ENCODE data around the gene DDX20. TPM values are rescaled to one million over a fixed set of nuclear protein-coding genes. Genes with fewer than 3 reads are reported as not detected.
A peak's percentile ranks its signal among the peaks of the same experiment; 100 is the strongest.

The DDX20 gene
- total RNA-seq, 6 experiments from 2014 or later, result 12.9 to 15.5 (median 13.9) TPM

DNA sequence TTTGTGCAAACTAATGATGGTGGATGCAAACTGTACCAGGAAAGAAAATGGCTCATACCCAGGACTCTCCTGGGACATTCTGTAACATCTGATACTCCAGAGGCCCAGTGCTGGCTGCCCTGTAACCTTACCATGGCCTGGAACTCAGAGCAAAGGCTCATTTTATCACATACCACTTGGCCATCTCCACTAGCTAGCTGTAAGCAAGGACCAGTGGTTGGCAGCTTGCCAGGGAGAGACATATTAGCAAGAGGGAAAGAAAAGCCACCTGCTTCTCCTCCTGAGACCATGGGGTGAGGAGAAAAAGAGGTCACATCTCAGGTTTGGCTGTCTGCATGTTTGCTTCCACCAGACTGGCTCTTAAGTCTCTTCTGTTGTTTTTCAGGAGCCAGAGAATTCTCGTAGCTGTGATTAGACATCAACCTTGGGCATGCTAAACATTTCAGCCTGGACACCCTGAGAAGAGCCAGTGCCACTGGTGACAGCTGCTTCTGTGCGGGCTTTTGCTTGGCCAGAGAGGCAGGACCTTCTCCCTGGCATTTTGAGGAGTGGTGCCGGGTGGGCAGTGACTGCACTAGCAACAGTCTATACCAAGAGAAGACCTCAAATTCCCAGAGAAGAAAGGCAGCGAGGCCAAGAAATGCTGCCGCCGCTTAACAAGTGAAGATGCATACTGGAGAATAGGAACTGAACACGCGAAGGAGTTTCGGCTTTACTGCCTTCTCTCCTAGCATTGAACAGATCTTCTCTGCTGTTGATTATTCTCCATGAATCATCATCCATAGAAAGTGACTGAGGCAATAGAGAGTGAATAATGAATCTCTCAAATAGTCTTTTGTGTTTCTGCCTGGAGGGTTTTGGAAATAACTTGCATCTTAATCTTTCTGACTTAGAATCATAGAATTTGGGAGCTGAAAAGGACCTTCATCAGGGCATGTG lies 9.8 kb upstream of the DDX20 start:
- H3K4me3 Mint-ChIP-seq, result no peak overlapping the region
- H3K27ac Mint-ChIP-seq, result peak overlapping the region; percentile 8; the same call in 1 of the 2 replicates
- H3K36me3 Mint-ChIP-seq (ENCODE audit: low read depth), result no peaks in the 10 kb centered on the region
- no peak for TF ChIP-seq CTCF (IDR thresholded peaks at IDR 0.05)
- DNase-seq, result peak; percentile 30
- H3K4me1 Mint-ChIP-seq (ENCODE audit: low read depth), result peaks cover 42% of the 10 kb centered on the region
- H3K27me3 Mint-ChIP-seq (ENCODE audit: insufficient read depth), result no peaks in the 10 kb centered on the region; the same call in 1 of the 2 replicates
- no peaks in the 10 kb centered on the region for H3K9me3 Mint-ChIP-seq

DNA sequence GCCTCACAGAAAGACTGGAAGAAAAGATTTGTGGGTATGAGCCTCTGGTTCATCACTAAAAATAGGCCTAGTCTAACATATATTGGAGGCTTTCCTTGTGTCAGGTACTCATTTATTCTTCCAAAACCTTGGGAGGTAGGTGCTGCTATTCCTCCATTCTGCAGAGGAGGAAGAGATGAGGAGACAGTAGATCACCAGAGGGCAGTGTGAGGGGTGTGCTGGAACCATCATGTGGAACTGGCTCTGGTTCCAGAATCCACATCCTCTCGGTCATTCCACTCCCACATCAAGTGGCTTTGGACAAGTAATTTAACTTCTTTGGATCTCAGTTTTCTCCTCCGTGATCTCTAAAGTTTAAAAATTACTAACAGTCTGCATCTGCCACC lies 9.1 kb upstream of the DDX20 start:
- no peaks in the 10 kb centered on the region; the same call in 1 of the 2 replicates for H3K27me3 Mint-ChIP-seq (ENCODE audit: insufficient read depth)
- TF ChIP-seq CTCF (IDR thresholded peaks at IDR 0.05), result no peak
- peaks cover 42% of the 10 kb centered on the region for H3K4me1 Mint-ChIP-seq (ENCODE audit: low read depth)
- no peak for DNase-seq
- H3K27ac Mint-ChIP-seq, result peak overlapping the region; percentile 8
- no peak overlapping the region for H3K4me3 Mint-ChIP-seq
- no peaks in the 10 kb centered on the region for H3K36me3 Mint-ChIP-seq (ENCODE audit: low read depth)
- H3K9me3 Mint-ChIP-seq, result no peaks in the 10 kb centered on the region

- Mint-ChIP-seq H3K4me1 (ENCODE audit: low read depth) (peaks cover 38% of the 10 kb centered on the region), H3K9me3 (no peaks in the 10 kb centered on the region), H3K27me3 (ENCODE audit: insufficient read depth) (no peaks in the 10 kb centered on the region; the same call in 1 of the 2 replicates), H3K36me3 (ENCODE audit: low read depth) (no peaks in the 10 kb centered on the region), H3K27ac (no peak overlapping the region), H3K4me3 (no peak overlapping the region)
- TF ChIP-seq CTCF (IDR thresholded peaks at IDR 0.05), result peak; percentile 86
- DNase-seq, result peak; percentile 73
These were observed 8.4 kb upstream of the DDX20 start for GRCh38 chr1:111747282-111747734.

DNA sequence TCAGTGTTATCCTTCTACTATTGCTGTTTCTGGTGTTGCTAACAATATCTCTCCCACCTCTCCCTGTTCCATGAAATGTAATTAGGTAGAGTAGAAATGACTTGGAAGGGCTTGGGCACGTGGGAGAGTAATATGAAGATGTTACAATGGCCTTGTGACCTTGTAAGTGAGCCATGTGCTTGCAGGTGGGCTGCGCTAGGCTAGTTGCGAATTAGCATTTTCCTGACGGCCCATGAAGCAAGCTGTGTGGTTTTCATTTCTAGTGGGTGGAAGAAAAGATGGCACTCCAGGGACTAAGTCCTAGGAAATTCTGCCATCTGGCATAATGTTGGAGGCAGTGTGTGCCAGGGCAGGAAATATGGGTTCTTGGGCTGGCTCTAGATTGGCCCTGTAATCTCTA lies 7.8 kb upstream of the DDX20 start:
- Mint-ChIP-seq H3K4me1 (ENCODE audit: low read depth) (peaks cover 32% of the 10 kb centered on the region), H3K9me3 (no peaks in the 10 kb centered on the region), H3K36me3 (ENCODE audit: low read depth) (no peaks in the 10 kb centered on the region), H3K27me3 (ENCODE audit: insufficient read depth) (no peaks in the 10 kb centered on the region; the same call in 1 of the 2 replicates), H3K27ac (no peak overlapping the region), H3K4me3 (no peak overlapping the region)
- no peak for DNase-seq
- TF ChIP-seq CTCF (IDR thresholded peaks at IDR 0.05), result no peak

DNA sequence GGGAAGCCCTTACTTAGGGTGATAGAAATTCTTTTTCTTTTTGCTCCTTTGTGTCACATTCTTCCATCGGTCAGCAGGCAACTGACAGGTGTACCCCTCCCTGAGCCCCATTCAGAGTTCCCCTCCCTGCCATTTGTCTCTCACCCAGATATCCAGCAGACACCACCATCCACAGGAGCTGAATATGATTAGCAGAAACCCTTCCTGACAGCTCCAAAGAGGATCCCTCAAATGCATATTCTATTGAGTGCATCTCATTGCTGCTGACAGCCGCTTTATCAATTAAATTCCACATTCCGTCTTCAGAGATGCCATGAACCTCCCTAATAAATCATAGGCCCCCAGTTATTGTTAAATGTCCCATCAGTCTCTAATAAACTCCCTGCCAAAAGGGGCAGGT lies 6.1 kb upstream of the DDX20 start:
- DNase-seq, result no peak
- Mint-ChIP-seq H3K27me3 (ENCODE audit: insufficient read depth) (no peaks in the 10 kb centered on the region; the same call in 1 of the 2 replicates), H3K9me3 (no peaks in the 10 kb centered on the region), H3K27ac (no peak overlapping the region), H3K4me1 (ENCODE audit: low read depth) (peaks cover 27% of the 10 kb centered on the region), H3K36me3 (ENCODE audit: low read depth) (no peaks in the 10 kb centered on the region; the same call in 1 of the 2 replicates), H3K4me3 (no peak overlapping the region)
- no peak for TF ChIP-seq CTCF (IDR thresholded peaks at IDR 0.05)

Data from HFFc6 (cell line).